ENCODE measurements around the gene POP4. TPM values are rescaled to one million over a fixed set of nuclear protein-coding genes. Genes with fewer than 3 reads are reported as not detected.

The POP4 gene
- total and polyA plus RNA-seq, 2 donors (not counting 3 experiments of a cell fraction or from before 2014, with no cell fraction given): 56.2 to 64.4 TPM

- POLR2A ChIA-PET: no interaction called here
- DNase-seq (ENCODE audit: low read depth, low spot score) (no peak), FAIRE-seq (no peak)
- Histone ChIP-seq H4K20me1 (replicated peaks; ENCODE audit: control insufficient read depth, extremely low read depth, insufficient read depth, low read length) (no peaks in the 10 kb centered on the region), H3K27ac (ENCODE audit: insufficient read depth, low read depth, low read length) (no peak overlapping the region), H3K4me3 (replicated peaks in 1 of 3; ENCODE audit: insufficient read depth in 1 of 3, low read depth in 1 of 3, low read length in 3 of 3) (no peak overlapping the region), H3K27me3 (ENCODE audit: control insufficient read depth in 2 of 2, insufficient read depth in 2 of 2, low read length in 2 of 2) (no peaks in the 10 kb centered on the region), H3K79me2 (ENCODE audit: control insufficient read depth, insufficient read depth, low read length) (no peaks in the 10 kb centered on the region), H3K9ac (replicated peaks; ENCODE audit: extremely low read depth, insufficient read depth, low read length) (no peak overlapping the region), H3K9me3 (replicated peaks; ENCODE audit: control insufficient read depth, insufficient read depth, low read length) (no peaks in the 10 kb centered on the region), H2AFZ (ENCODE audit: low read depth, low read length) (no peak overlapping the region), H3K9me1 (replicated peaks; ENCODE audit: control insufficient read depth, extremely low read depth, insufficient read depth, low read length) (no peaks in the 10 kb centered on the region), H3K4me2 (ENCODE audit: insufficient read depth, low read length) (no peak overlapping the region), H3K4me1 (ENCODE audit: control insufficient read depth, extremely low read depth, insufficient read depth, low read length) (no peaks in the 10 kb centered on the region), H3K36me3 (ENCODE audit: control insufficient read depth in 2 of 2, extremely low read depth in 1 of 2, insufficient read depth in 2 of 2, low read length in 2 of 2) (no peaks in the 10 kb centered on the region)
- dilution Hi-C loops (cut with MboI; ENCODE audit: extremely low pct_ligation_motif_present, low sequenced_read_pairs) (no loop called here), intact Hi-C loops (cut with micrococcal nuclease) (no loop called here)
- TF ChIP-seq MAX (IDR thresholded peaks at IDR 0.05; ENCODE audit: insufficient read depth, insufficient read length): no peak
- TF ChIP-seq CTCF (IDR thresholded peaks at IDR 0.05; ENCODE audit: extremely low read depth in 1 of 2, insufficient read depth in 1 of 2, low read depth in 1 of 2, low read length in 2 of 2): no peak
- TF ChIP-seq POLR2AphosphoS5 (IDR thresholded peaks at IDR 0.05; ENCODE audit: insufficient read depth, low read depth, low read length): no peak
- no peak for TF ChIP-seq FOS (IDR thresholded peaks at IDR 0.05; ENCODE audit: borderline replicate concordance, insufficient read depth, low read length)
- TF ChIP-seq MYC (IDR thresholded peaks at IDR 0.05; ENCODE audit: low read depth, low read length): no peak
- TF ChIP-seq GATA2 (IDR thresholded peaks at IDR 0.05; ENCODE audit: insufficient read depth, insufficient read length, low read depth, low read length): no peak
- TF ChIP-seq JUN (IDR thresholded peaks at IDR 0.05; ENCODE audit: borderline replicate concordance, insufficient read depth, insufficient read length, low read depth): no peak
- TF ChIP-seq POLR2A (IDR thresholded peaks at IDR 0.05; ENCODE audit: low read depth, low read length): no peak
- no peak for TF ChIP-seq EZH2 (IDR thresholded peaks at IDR 0.05; ENCODE audit: borderline replicate concordance, low read depth, low read length, severe bottlenecking)
- CTCF ChIA-PET: interaction anchor here (1.3 kb wide), 1 partner anchor 15 kb away, joined by 5 read pairs; no protein-coding TSS in a partner anchor
- BruUV-seq (replicated peaks): no TSS peak
These were observed 19.1 kb downstream of the POP4 start for GRCh38 chr19:29625186-29625651.
